ENCODE data around the gene NCR1.
"Not testable (repeated sequence)": the region's sequence is repeated elsewhere in the genome, so short reads cannot be mapped to it uniquely, and the experiment has no call there.

The NCR1 gene

GRCh38 chr19:54905803-54906511 lies at the start of gene NCR1:
NCR1 (plus strand) TSS chr19:54906148; CDS start chr19:54906188, 40 bp downstream.
- DNase-seq (ENCODE audit: low spot score): no peak

- not testable (repeated sequence) for DNase-seq (ENCODE audit: low spot score)
Observed at GRCh38 chr19:54858476-54858875, 47.5 kb upstream of the NCR1 start.

GRCh38 chr19:54859421-54859820 lies 46.5 kb upstream of the NCR1 start:
- DNase-seq (ENCODE audit: low spot score): not testable (repeated sequence)

- not testable (repeated sequence) for DNase-seq (ENCODE audit: low spot score)
Observed at GRCh38 chr19:54863459-54863858, 42.5 kb upstream of the NCR1 start.

- no peak for DNase-seq (ENCODE audit: low spot score)
Observed at GRCh38 chr19:54871696-54872095, 34.3 kb upstream of the NCR1 start.

- no peak for DNase-seq (ENCODE audit: low spot score)
Observed at GRCh38 chr19:54873990-54874389, 32.0 kb upstream of the NCR1 start, which contains the start of gene FCAR. FCAR (plus strand) TSS chr19:54874235; CDS start chr19:54874290, 55 bp downstream.

GRCh38 chr19:54875506-54875905 lies 30.4 kb upstream of the NCR1 start:
- DNase-seq (ENCODE audit: low spot score): no peak

- DNase-seq (ENCODE audit: low spot score): no peak
Observed at GRCh38 chr19:54877471-54877870, 28.5 kb upstream of the NCR1 start.

- no peak for DNase-seq (ENCODE audit: low spot score)
Observed at GRCh38 chr19:54881884-54882283, 24.1 kb upstream of the NCR1 start.

GRCh38 chr19:54882758-54883157 lies 23.2 kb upstream of the NCR1 start:
- no peak for DNase-seq (ENCODE audit: low spot score)

- DNase-seq (ENCODE audit: low spot score): no peak
Observed at GRCh38 chr19:54883228-54883627, 22.7 kb upstream of the NCR1 start.

GRCh38 chr19:54888239-54888638 lies 17.7 kb upstream of the NCR1 start:
- DNase-seq (ENCODE audit: low spot score): no peak

GRCh38 chr19:54889566-54889965 lies 16.4 kb upstream of the NCR1 start:
- DNase-seq (ENCODE audit: low spot score): no peak

GRCh38 chr19:54893406-54893805 lies 12.5 kb upstream of the NCR1 start:
- no peak for DNase-seq (ENCODE audit: low spot score)

- not testable (repeated sequence) for DNase-seq (ENCODE audit: low spot score)
Observed at GRCh38 chr19:54894106-54894505, 11.8 kb upstream of the NCR1 start.

- DNase-seq (ENCODE audit: low spot score): no peak
Observed at GRCh38 chr19:54896036-54896435, 9.9 kb upstream of the NCR1 start.

GRCh38 chr19:54898685-54899084 lies 7.3 kb upstream of the NCR1 start:
- not testable (repeated sequence) for DNase-seq (ENCODE audit: low spot score)

- DNase-seq (ENCODE audit: low spot score): not testable (repeated sequence)
Observed at GRCh38 chr19:54899646-54900045, 6.3 kb upstream of the NCR1 start.

- DNase-seq (ENCODE audit: low spot score): not testable (repeated sequence)
Observed at GRCh38 chr19:54901153-54901552, 4.8 kb upstream of the NCR1 start.

GRCh38 chr19:54902061-54902460 lies 3.9 kb upstream of the NCR1 start:
- DNase-seq (ENCODE audit: low spot score): no peak

GRCh38 chr19:54903303-54903702 lies 2.6 kb upstream of the NCR1 start:
- no peak for DNase-seq (ENCODE audit: low spot score)

- DNase-seq (ENCODE audit: low spot score): not testable (repeated sequence)
Observed at GRCh38 chr19:54904261-54904660, 1.7 kb upstream of the NCR1 start.

GRCh38 chr19:54905421-54905802 lies 536 bp upstream of the NCR1 start:
- no peak for DNase-seq (ENCODE audit: low spot score)

GRCh38 chr19:54906819-54907218 lies 871 bp downstream of the NCR1 start:
- no peak for DNase-seq (ENCODE audit: low spot score)
